K562 (cell line): ENCODE data around the gene GPC2. TPM values are rescaled to one million over a fixed set of nuclear protein-coding genes. Genes with fewer than 3 reads are reported as not detected.

Experiments used
- ARID1B ChIP-seq: fragments of 450-650 bp; IDR thresholded peaks from 2 replicates; pipeline ENCODE4 v1.6.1; 2016; ENCODE audit warnings: antibody characterized with exemption, mild to moderate bottlenecking, inconsistent platforms
- ELF4 ChIP-seq: fragments of 450-650 bp; formaldehyde crosslinking; IDR thresholded peaks from 2 replicates; pipeline ENCODE4 v1.4.0; 2022; ENCODE audit warnings: missing genetic modification characterization
- FOXK2 ChIP-seq, 2 experiments: fragments of 450-650 bp; IDR thresholded peaks in 1 of 2; conservative IDR thresholded peaks in 1 of 2; 2 replicates each; pipeline ENCODE4 v1.6.1; 2016; ENCODE audit warnings: low read depth in 2 of 2, mild to moderate bottlenecking in 1 of 2
- HDAC2 ChIP-seq: fragments of 450-650 bp; IDR thresholded peaks from 2 replicates; pipeline ENCODE4 v1.6.1; 2016; ENCODE audit warnings: mild to moderate bottlenecking
- HOXB6 ChIP-seq: fragments of 250-450 bp; sonication (Bioruptor Pico); IDR thresholded peaks from 2 replicates; pipeline ENCODE4 v1.5.1; 2022; ENCODE audit warnings: mild to moderate bottlenecking, borderline replicate concordance
- NCOR1 ChIP-seq: fragments of 450-650 bp; IDR thresholded peaks from 2 replicates; pipeline ENCODE4 v1.6.1; 2016; ENCODE audit warnings: mild to moderate bottlenecking, moderate library complexity
- NFRKB ChIP-seq: fragments of 450-650 bp; IDR thresholded peaks from 2 replicates; pipeline ENCODE4 v1.6.1; 2016; ENCODE audit warnings: low read depth
- POLR2B ChIP-seq: fragments of 450-650 bp; IDR thresholded peaks from 2 replicates; pipeline ENCODE4 v1.6.1; 2018; ENCODE audit warnings: low read depth; ENCODE audit not compliant: partially characterized antibody
- PYGO2 ChIP-seq: fragments of 450-650 bp; IDR thresholded peaks from 2 replicates; pipeline ENCODE4 v1.6.1; 2016; ENCODE audit warnings: mild to moderate bottlenecking, missing genetic modification characterization, moderate library complexity, missing compliant biosample characterization
- SLC30A9 ChIP-seq: fragments of 250-450 bp; sonication (Bioruptor Pico); IDR thresholded peaks from 2 replicates; pipeline ENCODE4 v1.8.0; 2022; ENCODE audit warnings: mild to moderate bottlenecking, moderate library complexity
- SMAD3 ChIP-seq: fragments of 450-650 bp; formaldehyde crosslinking; conservative IDR thresholded peaks from 2 replicates; pipeline ENCODE4 v1.4.0; 2020; ENCODE audit warnings: mild to moderate bottlenecking
- SMAD4 ChIP-seq: fragments of 250-450 bp; sonication (Bioruptor Pico); conservative IDR thresholded peaks from 2 replicates; pipeline ENCODE4 v1.8.0; 2021; ENCODE audit warnings: inconsistent platforms, mild to moderate bottlenecking, moderate library complexity
- SMARCC2 ChIP-seq: fragments of 450-650 bp; IDR thresholded peaks from 2 replicates; pipeline ENCODE4 v1.6.1; 2017; ENCODE audit warnings: antibody characterized with exemption, moderate library complexity, mild to moderate bottlenecking, low read depth
- SUPT5H ChIP-seq: fragments of 450-650 bp; IDR thresholded peaks from 2 replicates; pipeline ENCODE4 v1.6.1; 2016
- TAF7 ChIP-seq: fragments of 450-650 bp; IDR thresholded peaks from 2 replicates; pipeline ENCODE4 v1.6.1; 2016; ENCODE audit warnings: missing genetic modification characterization, missing compliant biosample characterization
- ZNF224 ChIP-seq: sonication (generic); formaldehyde crosslinking; IDR thresholded peaks from 2 replicates; pipeline ENCODE4 v1.8.0; 2022; ENCODE audit warnings: mild to moderate bottlenecking, missing genetic modification reagents
- ZNF24 ChIP-seq: fragments of 450-650 bp; IDR thresholded peaks from 2 replicates; pipeline ENCODE4 v1.6.1; 2016
- ZNF766 ChIP-seq: fragments of 200-800 bp; sonication (Bioruptor generic); conservative IDR thresholded peaks from 2 replicates; pipeline ENCODE4 v1.6.1; 2016; ENCODE audit warnings: missing genetic modification characterization, missing compliant biosample characterization
- polyA plus RNA-seq, 8 experiments: library from polyadenylated mRNA; depleted of rRNA in 4 of 8; stranded (reverse) in 5 of 8; unstranded in 3 of 8; fragments of >200 nt; fragmentation: Nextera tagmentation in 2 of 8; fragmentation: Illumina TruSeq in 1 of 8; extraction: Ambion mirVana in 2 of 8; extraction: Trizol in 1 of 8; gene quantifications; 2 replicates each; pipeline versions ENCODE4 v1.2.1 to v1.2.3, GENCODE V29; 2011 to 2014; ENCODE audit warnings: inconsistent platforms in 1 of 8, missing spikeins in 1 of 8
- total RNA-seq, 7 experiments: library from RNA; depleted of rRNA in 6 of 7; stranded (reverse); fragments of >200 nt in 6 of 7; fragmentation: Illumina TruSeq in 2 of 7; extraction: Trizol in 2 of 7; gene quantifications; 2 replicates each; pipeline versions ENCODE4 v1.2.1 to v1.2.3, GENCODE V29; 2011 to 2021; ENCODE audit warnings: low replicate concordance in 1 of 7
- TF ChIP-seq, protein P1 (sequence below): fragments of 450-650 bp; IDR thresholded peaks from 2 replicates; pipeline ENCODE4 v1.6.1; 2016
- TF ChIP-seq, protein P2 (sequence below): IDR thresholded peaks from 2 replicates; pipeline ENCODE4 v1.6.1; 2014; ENCODE audit warnings: antibody characterized with exemption
- TF ChIP-seq, protein P3 (sequence below), 2 experiments: fragments of 450-650 bp; IDR thresholded peaks; 2 replicates each; pipeline ENCODE4 v1.6.1; 2016
- TF ChIP-seq, protein P4 (sequence below): fragments of 250-450 bp; sonication (Bioruptor Pico); IDR thresholded peaks from 2 replicates; pipeline ENCODE4 v1.9.0; 2021; ENCODE audit warnings: mild to moderate bottlenecking, inconsistent platforms

The GPC2 gene
- total and polyA plus RNA-seq, 9 of the 15 experiments (the other 6 are each of a cell fraction or from before 2014, with no cell fraction given) = 0.06 to 7.7 (median 1.4) TPM; not detected in 1

DNA sequence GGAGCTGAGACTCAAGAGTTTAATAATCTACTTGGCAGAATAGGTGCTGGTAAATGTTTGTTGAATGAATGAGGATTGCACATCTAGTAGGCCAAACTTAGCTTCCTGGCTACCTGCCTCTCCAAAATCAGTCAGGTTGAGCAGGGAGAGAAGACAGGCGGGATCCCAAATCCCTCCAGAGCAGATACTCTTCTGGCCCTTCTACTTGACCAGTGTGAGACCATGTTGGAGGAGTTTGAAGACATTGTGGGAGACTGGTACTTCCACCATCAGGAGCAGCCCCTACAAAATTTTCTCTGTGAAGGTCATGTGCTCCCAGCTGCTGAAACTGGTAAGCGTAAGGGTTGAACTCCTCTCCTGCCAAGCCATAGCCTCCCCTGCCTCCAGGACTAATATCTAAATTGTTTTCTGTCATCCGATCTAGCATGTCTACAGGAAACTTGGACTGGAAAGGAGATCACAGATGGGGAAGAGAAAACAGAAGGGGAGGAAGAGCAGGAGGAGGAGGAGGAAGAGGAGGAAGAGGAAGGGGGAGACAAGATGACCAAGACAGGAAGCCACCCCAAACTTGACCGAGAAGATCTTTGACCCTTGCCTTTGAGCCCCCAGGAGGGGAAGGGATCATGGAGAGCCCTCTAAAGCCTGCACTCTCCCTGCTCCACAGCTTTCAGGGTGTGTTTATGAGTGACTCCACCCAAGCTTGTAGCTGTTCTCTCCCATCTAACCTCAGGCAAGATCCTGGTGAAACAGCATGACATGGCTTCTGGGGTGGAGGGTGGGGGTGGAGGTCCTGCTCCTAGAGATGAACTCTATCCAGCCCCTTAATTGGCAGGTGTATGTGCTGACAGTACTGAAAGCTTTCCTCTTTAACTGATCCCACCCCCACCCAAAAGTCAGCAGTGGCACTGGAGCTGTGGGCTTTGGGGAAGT, 52.6 kb downstream of the GPC2 start (continued):
- TF ChIP-seq, protein P1, sequence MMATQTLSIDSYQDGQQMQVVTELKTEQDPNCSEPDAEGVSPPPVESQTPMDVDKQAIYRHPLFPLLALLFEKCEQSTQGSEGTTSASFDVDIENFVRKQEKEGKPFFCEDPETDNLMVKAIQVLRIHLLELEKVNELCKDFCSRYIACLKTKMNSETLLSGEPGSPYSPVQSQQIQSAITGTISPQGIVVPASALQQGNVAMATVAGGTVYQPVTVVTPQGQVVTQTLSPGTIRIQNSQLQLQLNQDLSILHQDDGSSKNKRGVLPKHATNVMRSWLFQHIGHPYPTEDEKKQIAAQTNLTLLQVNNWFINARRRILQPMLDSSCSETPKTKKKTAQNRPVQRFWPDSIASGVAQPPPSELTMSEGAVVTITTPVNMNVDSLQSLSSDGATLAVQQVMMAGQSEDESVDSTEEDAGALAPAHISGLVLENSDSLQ = peak; percentile 50
- TF ChIP-seq, protein P2, sequence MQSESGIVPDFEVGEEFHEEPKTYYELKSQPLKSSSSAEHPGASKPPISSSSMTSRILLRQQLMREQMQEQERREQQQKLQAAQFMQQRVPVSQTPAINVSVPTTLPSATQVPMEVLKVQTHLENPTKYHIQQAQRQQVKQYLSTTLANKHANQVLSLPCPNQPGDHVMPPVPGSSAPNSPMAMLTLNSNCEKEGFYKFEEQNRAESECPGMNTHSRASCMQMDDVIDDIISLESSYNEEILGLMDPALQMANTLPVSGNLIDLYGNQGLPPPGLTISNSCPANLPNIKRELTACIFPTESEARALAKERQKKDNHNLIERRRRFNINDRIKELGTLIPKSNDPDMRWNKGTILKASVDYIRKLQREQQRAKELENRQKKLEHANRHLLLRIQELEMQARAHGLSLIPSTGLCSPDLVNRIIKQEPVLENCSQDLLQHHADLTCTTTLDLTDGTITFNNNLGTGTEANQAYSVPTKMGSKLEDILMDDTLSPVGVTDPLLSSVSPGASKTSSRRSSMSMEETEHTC = no peak
- TF ChIP-seq ZNF224 (no peak), HDAC2 (peak; percentile 17; the same call in 1 of the 2 replicates), ZNF766 (CRISPR knock-in tag) (peak; percentile 18; the same call in 1 of the 2 replicates), SMARCC2 (no peak), NFRKB (peak; percentile 9; the same call in 1 of the 2 replicates), PYGO2 (0 out of 2 replicates have a peak, but pooled peaks have one; percentile 31), NCOR1 (0 out of 2 replicates have a peak, but pooled peaks have one; percentile 15), SUPT5H (0 out of 2 replicates have a peak, but pooled peaks have one; percentile 11), SLC30A9 (no peak), HOXB6 (CRISPR knock-in tag) (no peak), ZNF24 (no peak), POLR2B (peak; percentile 27), TAF7 (tag) (0 out of 2 replicates have a peak, but pooled peaks have one; percentile 25), ELF4 (CRISPR knock-in tag) (0 out of 2 replicates have a peak, but pooled peaks have one; percentile 45), SMAD4 (CRISPR knock-in tag) (peak; percentile 52), FOXK2 (conservative IDR thresholded peaks at IDR 0.05 in 1 of 2, IDR thresholded peaks at IDR 0.05 in 1 of 2; ENCODE audit: low read depth in 2 of 2) (peak; percentile 29 to 57; a peak in 2 of 4 replicates), ARID1B (peak; percentile 16; the same call in 1 of the 2 replicates), SMAD3 (no peak)
- TF ChIP-seq, protein P3, sequence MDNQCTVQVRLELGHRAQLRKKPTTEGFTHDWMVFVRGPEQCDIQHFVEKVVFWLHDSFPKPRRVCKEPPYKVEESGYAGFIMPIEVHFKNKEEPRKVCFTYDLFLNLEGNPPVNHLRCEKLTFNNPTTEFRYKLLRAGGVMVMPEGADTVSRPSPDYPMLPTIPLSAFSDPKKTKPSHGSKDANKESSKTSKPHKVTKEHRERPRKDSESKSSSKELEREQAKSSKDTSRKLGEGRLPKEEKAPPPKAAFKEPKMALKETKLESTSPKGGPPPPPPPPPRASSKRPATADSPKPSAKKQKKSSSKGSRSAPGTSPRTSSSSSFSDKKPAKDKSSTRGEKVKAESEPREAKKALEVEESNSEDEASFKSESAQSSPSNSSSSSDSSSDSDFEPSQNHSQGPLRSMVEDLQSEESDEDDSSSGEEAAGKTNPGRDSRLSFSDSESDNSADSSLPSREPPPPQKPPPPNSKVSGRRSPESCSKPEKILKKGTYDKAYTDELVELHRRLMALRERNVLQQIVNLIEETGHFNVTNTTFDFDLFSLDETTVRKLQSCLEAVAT (IDR thresholded peaks at IDR 0.05) = peak; percentile 19 to 38; a peak in 1 of 4 replicates
- TF ChIP-seq, protein P4, sequence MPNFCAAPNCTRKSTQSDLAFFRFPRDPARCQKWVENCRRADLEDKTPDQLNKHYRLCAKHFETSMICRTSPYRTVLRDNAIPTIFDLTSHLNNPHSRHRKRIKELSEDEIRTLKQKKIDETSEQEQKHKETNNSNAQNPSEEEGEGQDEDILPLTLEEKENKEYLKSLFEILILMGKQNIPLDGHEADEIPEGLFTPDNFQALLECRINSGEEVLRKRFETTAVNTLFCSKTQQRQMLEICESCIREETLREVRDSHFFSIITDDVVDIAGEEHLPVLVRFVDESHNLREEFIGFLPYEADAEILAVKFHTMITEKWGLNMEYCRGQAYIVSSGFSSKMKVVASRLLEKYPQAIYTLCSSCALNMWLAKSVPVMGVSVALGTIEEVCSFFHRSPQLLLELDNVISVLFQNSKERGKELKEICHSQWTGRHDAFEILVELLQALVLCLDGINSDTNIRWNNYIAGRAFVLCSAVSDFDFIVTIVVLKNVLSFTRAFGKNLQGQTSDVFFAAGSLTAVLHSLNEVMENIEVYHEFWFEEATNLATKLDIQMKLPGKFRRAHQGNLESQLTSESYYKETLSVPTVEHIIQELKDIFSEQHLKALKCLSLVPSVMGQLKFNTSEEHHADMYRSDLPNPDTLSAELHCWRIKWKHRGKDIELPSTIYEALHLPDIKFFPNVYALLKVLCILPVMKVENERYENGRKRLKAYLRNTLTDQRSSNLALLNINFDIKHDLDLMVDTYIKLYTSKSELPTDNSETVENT (CRISPR knock-in tag) = 0 out of 2 replicates have a peak, but pooled peaks have one; percentile 12
